ENCODE measurements around the gene SMYD4.

The SMYD4 gene

GRCh38 chr17:1878419-1879121 is 48.9 kb upstream of the SMYD4 start (continued):
- TF ChIP-seq ZNF645 (tag by site-specific recombination; IDR thresholded peaks at IDR 0.05) (no peak), GLIS2 (tag by site-specific recombination; IDR thresholded peaks at IDR 0.05) (no peak), ZNF626 (tag by site-specific recombination; IDR thresholded peaks at IDR 0.05) (no peak), ZNF777 (tag by site-specific recombination; IDR thresholded peaks at IDR 0.05; ENCODE audit: borderline replicate concordance) (no peak), ZSCAN30 (tag by site-specific recombination; IDR thresholded peaks at IDR 0.05) (no peak), SP3 (tag by site-specific recombination; IDR thresholded peaks at IDR 0.05) (no peak), SCRT2 (tag by site-specific recombination; IDR thresholded peaks at IDR 0.05) (no peak), ZNF518A (tag by site-specific recombination; conservative IDR thresholded peaks at IDR 0.05; ENCODE audit: low read depth) (no peak), ZNF501 (tag by site-specific recombination; IDR thresholded peaks at IDR 0.05) (no peak), ZNF426 (tag by site-specific recombination; IDR thresholded peaks at IDR 0.05) (no peak)

- Histone ChIP-seq H3K36me3 (ENCODE audit: control insufficient read depth in 2 of 2, insufficient read depth in 1 of 2, low read length in 2 of 2) (peaks cover 68 to 93% of the 10 kb centered on the region in 2 experiments), H3K27ac (ENCODE audit: extremely low read depth, low read depth, low read length) (no peak overlapping the region), H3K4me3 (ENCODE audit: low read depth, low read length) (no peak overlapping the region), H3K9me3 (ENCODE audit: control insufficient read depth, insufficient read depth, low read depth, low read length) (no peaks in the 10 kb centered on the region), H3K4me1 (ENCODE audit: control insufficient read depth, insufficient read depth, low read length) (no peaks in the 10 kb centered on the region)
- no peak for TF ChIP-seq ZNF221 (tag by site-specific recombination; IDR thresholded peaks at IDR 0.05; ENCODE audit: borderline replicate concordance)
- ChIA-PET CTCF (interaction anchor here (0.7 to 0.9 kb wide), 2 partner anchors 8 kb away, joined by 3 to 4 read pairs; no protein-coding TSS in a partner anchor), POLR2A (no interaction called here)
These were observed 45.9 kb upstream of the SMYD4 start for GRCh38 chr17:1875597-1875996.

- CTCF ChIA-PET = no interaction called here
These were observed 43.7 kb upstream of the SMYD4 start for GRCh38 chr17:1873418-1873817.

More at GRCh38 chr17:1873418-1873817, 43.7 kb upstream of the SMYD4 start:
- Histone ChIP-seq H3K4me1 (ENCODE audit: control insufficient read depth, insufficient read depth, low read length) (no peaks in the 10 kb centered on the region), H3K9me3 (ENCODE audit: control insufficient read depth, insufficient read depth, low read depth, low read length) (no peaks in the 10 kb centered on the region), H3K36me3 (ENCODE audit: control insufficient read depth in 2 of 2, insufficient read depth in 1 of 2, low read length in 2 of 2) (peaks cover 53 to 78% of the 10 kb centered on the region in 2 experiments), H3K4me3 (ENCODE audit: low read depth, low read length) (no peak overlapping the region), H3K27ac (ENCODE audit: extremely low read depth, low read depth, low read length) (no peak overlapping the region)
- no peak for TF ChIP-seq ZNF843 (tag by site-specific recombination; IDR thresholded peaks at IDR 0.05)
- no peak for TF ChIP-seq OVOL3 (tag by site-specific recombination; IDR thresholded peaks at IDR 0.05)
- TF ChIP-seq ZNF37A (tag by site-specific recombination; IDR thresholded peaks at IDR 0.05) = no peak
- TF ChIP-seq ZNF561 (tag by site-specific recombination; IDR thresholded peaks at IDR 0.05; ENCODE audit: borderline replicate concordance) = no peak
- TF ChIP-seq CTCF (tag by site-specific recombination; IDR thresholded peaks at IDR 0.05) = no peak
- TF ChIP-seq ZNF610 (tag by site-specific recombination; IDR thresholded peaks at IDR 0.05; ENCODE audit: borderline replicate concordance) = no peak
- no peak for TF ChIP-seq ZBTB17 (tag by site-specific recombination; IDR thresholded peaks at IDR 0.05)
- no peak for TF ChIP-seq PBX3 (CRISPR knock-in tag; IDR thresholded peaks at IDR 0.05)
- no peak for TF ChIP-seq ZNF114 (tag by site-specific recombination; IDR thresholded peaks at IDR 0.05)
- no peak for TF ChIP-seq ZNF785 (tag by site-specific recombination; IDR thresholded peaks at IDR 0.05)
- no peak for TF ChIP-seq ZNF707 (tag by site-specific recombination; IDR thresholded peaks at IDR 0.05)
- no peak for TF ChIP-seq ZNF549 (tag by site-specific recombination; IDR thresholded peaks at IDR 0.05)
- no peak for TF ChIP-seq SCRT2 (tag by site-specific recombination; IDR thresholded peaks at IDR 0.05)
- no peak for TF ChIP-seq ZNF621 (tag by site-specific recombination; IDR thresholded peaks at IDR 0.05)
- TF ChIP-seq ZNF146 (tag by site-specific recombination; IDR thresholded peaks at IDR 0.05) = no peak
- POLR2A ChIA-PET = no interaction called here

All from HEK293 (cell line).